H9 (cell line): ENCODE data around the gene SLC13A4. TPM values are rescaled to one million over a fixed set of nuclear protein-coding genes. Genes with fewer than 3 reads are reported as not detected.

Experiments used
- DNase-seq: peaks from one replicate; pipeline ENCODE4 v3.0.0-alpha.2; 2017
- H2AFZ ChIP-seq: one replicate; pipeline ENCODE4 v1.6.1; 2013; ENCODE audit warnings: mild to moderate bottlenecking, low read length, control low read depth, moderate library complexity
- H2AK5ac ChIP-seq: 2 replicates; pipeline ENCODE4 v1.6.1; 2013; ENCODE audit warnings: low read length, control low read depth, mixed read lengths; ENCODE audit not compliant: insufficient read length
- H2BK120ac ChIP-seq: one replicate; pipeline ENCODE4 v1.6.1; 2013; ENCODE audit warnings: low read depth, mild to moderate bottlenecking, low read length, control low read depth, inconsistent platforms; ENCODE audit not compliant: poor library complexity, severe bottlenecking
- H2BK12ac ChIP-seq: 2 replicates; pipeline ENCODE4 v1.6.1; 2013; ENCODE audit warnings: low read length, control low read depth, mixed read lengths, low read depth; ENCODE audit not compliant: insufficient read length
- H2BK15ac ChIP-seq: 2 replicates; pipeline ENCODE4 v1.6.1; 2013; ENCODE audit warnings: low read depth, low read length, control low read depth
- H2BK20ac ChIP-seq: one replicate; pipeline ENCODE4 v1.6.1; 2013; ENCODE audit warnings: low read depth, mild to moderate bottlenecking, low read length, control low read depth, inconsistent platforms; ENCODE audit not compliant: poor library complexity, severe bottlenecking
- H2BK5ac ChIP-seq: 2 replicates; pipeline ENCODE4 v1.6.1; 2013; ENCODE audit warnings: low read length, control low read depth, mixed read lengths; ENCODE audit not compliant: insufficient read length
- H3K14ac ChIP-seq: 2 replicates; pipeline ENCODE4 v1.6.1; 2013; ENCODE audit warnings: low read length, control low read depth; ENCODE audit not compliant: insufficient read depth
- H3K18ac ChIP-seq: 2 replicates; pipeline ENCODE4 v1.6.1; 2013; ENCODE audit warnings: low read depth, mild to moderate bottlenecking, mixed read lengths, low read length, control low read depth; ENCODE audit not compliant: insufficient read length
- H3K23ac ChIP-seq: 2 replicates; pipeline ENCODE4 v1.6.1; 2013; ENCODE audit warnings: low read length, control low read depth, mixed read lengths, low read depth; ENCODE audit not compliant: insufficient read length
- H3K23me2 ChIP-seq: 2 replicates; pipeline ENCODE4 v1.6.1; 2013; ENCODE audit warnings: low read depth, mild to moderate bottlenecking, mixed read lengths, low read length, control low read depth; ENCODE audit not compliant: insufficient read length, poor library complexity, severe bottlenecking
- H3K27ac ChIP-seq: 2 replicates; pipeline ENCODE4 v1.5.1; 2013; ENCODE audit warnings: low read length, control low read depth, mixed read lengths, low read depth; ENCODE audit not compliant: insufficient read length
- H3K27me3 ChIP-seq: 2 replicates; pipeline ENCODE4 v1.6.1; 2013; ENCODE audit warnings: low read length, control low read depth, inconsistent platforms; ENCODE audit not compliant: insufficient read depth
- H3K4ac ChIP-seq: 2 replicates; pipeline ENCODE4 v1.6.1; 2013; ENCODE audit warnings: low read depth, mild to moderate bottlenecking, control low read depth, inconsistent platforms, low read length, moderate library complexity
- H3K4me1 ChIP-seq: 2 replicates; pipeline ENCODE4 v1.6.1; 2013; ENCODE audit warnings: low read length, control low read depth, inconsistent platforms; ENCODE audit not compliant: insufficient read depth
- H3K4me2 ChIP-seq: 2 replicates; pipeline ENCODE4 v1.6.1; 2013; ENCODE audit warnings: low read length, control low read depth, mixed read lengths; ENCODE audit not compliant: insufficient read length, insufficient read depth
- H3K56ac ChIP-seq: 2 replicates; pipeline ENCODE4 v1.6.1; 2013; ENCODE audit warnings: low read depth, mild to moderate bottlenecking, mixed read lengths, low read length, control low read depth; ENCODE audit not compliant: insufficient read length
- H3K79me1 ChIP-seq: 2 replicates; pipeline ENCODE4 v1.6.1; 2013; ENCODE audit warnings: low read depth, mild to moderate bottlenecking, moderate library complexity, low read length, control low read depth, inconsistent platforms; ENCODE audit not compliant: insufficient read depth, poor library complexity, severe bottlenecking
- H3K79me2 ChIP-seq: 2 replicates; pipeline ENCODE4 v1.6.1; 2013; ENCODE audit warnings: low read length, control low read depth, inconsistent platforms; ENCODE audit not compliant: insufficient read depth
- H3K9ac ChIP-seq: 2 replicates; pipeline ENCODE4 v1.6.1; 2013; ENCODE audit warnings: low read length, control low read depth, mixed read lengths; ENCODE audit not compliant: insufficient read length; ENCODE audit errors: extremely low read depth
- H3K9me3 ChIP-seq: one replicate; pipeline ENCODE4 v1.6.1; 2013; ENCODE audit warnings: low read depth, low read length, inconsistent platforms; ENCODE audit not compliant: control insufficient read depth
- H3T11ph ChIP-seq: one replicate; pipeline ENCODE4 v1.6.1; 2013; ENCODE audit warnings: mild to moderate bottlenecking, low read length, control low read depth, inconsistent platforms
- H4K20me1 ChIP-seq: one replicate; pipeline ENCODE4 v1.6.1; 2013; ENCODE audit not compliant: control insufficient read depth, insufficient read length, insufficient read depth
- H4K5ac ChIP-seq: 2 replicates; pipeline ENCODE4 v1.6.1; 2013; ENCODE audit warnings: low read depth, mild to moderate bottlenecking, mixed read lengths, low read length, control low read depth; ENCODE audit not compliant: insufficient read length
- H4K8ac ChIP-seq: replicated peaks from 2 replicates; pipeline ENCODE4 v1.6.1; 2013; ENCODE audit warnings: low read length, control low read depth, mixed read lengths, low read depth; ENCODE audit not compliant: insufficient read length
- H4K91ac ChIP-seq: 2 replicates; pipeline ENCODE4 v1.6.1; 2013; ENCODE audit warnings: low read depth, mild to moderate bottlenecking, moderate library complexity, mixed read lengths, low read length, control low read depth; ENCODE audit not compliant: insufficient read length
- H3K27ac Mint-ChIP-seq, 3 experiments: 2 replicates in 2 of 3; 3 replicates in 1 of 3; pipeline ENCODE4 v1.8.0; 2020 to 2021; ENCODE audit warnings: mixed read lengths in 3 of 3, mild to moderate bottlenecking in 1 of 3, moderate library complexity in 1 of 3
- H3K27me3 Mint-ChIP-seq: 2 replicates; pipeline ENCODE4 v1.8.0; 2021; ENCODE audit warnings: low read depth, mild to moderate bottlenecking, moderate library complexity, mixed read lengths
- H3K36me3 Mint-ChIP-seq, 3 experiments: 2 replicates in 2 of 3; 3 replicates in 1 of 3; pipeline ENCODE4 v1.8.0; 2020 to 2021; ENCODE audit warnings: low read depth in 3 of 3, mixed read lengths in 3 of 3; ENCODE audit not compliant: insufficient read depth in 1 of 3
- H3K4me1 Mint-ChIP-seq, 2 experiments: 2 replicates each; pipeline ENCODE4 v1.8.0; 2020; ENCODE audit warnings: mixed read lengths in 2 of 2
- H3K4me3 Mint-ChIP-seq, 2 experiments: 2 replicates in 1 of 2; 3 replicates in 1 of 2; pipeline ENCODE4 v1.8.0; 2020 to 2021; ENCODE audit warnings: mild to moderate bottlenecking in 2 of 2, mixed read lengths in 2 of 2, moderate library complexity in 1 of 2
- H3K9me3 Mint-ChIP-seq, 2 experiments: 2 replicates in 1 of 2; 3 replicates in 1 of 2; pipeline ENCODE4 v1.8.0; 2020; ENCODE audit warnings: mild to moderate bottlenecking in 2 of 2, mixed read lengths in 2 of 2, moderate library complexity in 1 of 2
- WGBS: extraction: QIAGEN DNeasy Blood & Tissue Kit; methylation state at CpG from one replicate; pipeline ENCODE4 v1.1.7; 2013; ENCODE audit warnings: missing lambda C conversion rate, low lambda C conversion rate, mixed read lengths; ENCODE audit not compliant: insufficient read length; ENCODE audit errors: extremely low coverage; 5-methylcytosine and 5-hydroxymethylcytosine counted together
- total RNA-seq: library from RNA; stranded (reverse); gene quantifications from 2 replicates; pipeline ENCODE4 v1.2.1, GENCODE V29; 2021
- TF ChIP-seq, protein P1 (sequence below): fragments of 200-600 bp; sonication (generic); conservative IDR thresholded peaks from 3 replicates; pipeline ENCODE4 v1.8.0; 2021; ENCODE audit warnings: antibody characterized with exemption, mild to moderate bottlenecking

SLC13A4 gene
- total RNA-seq, 1 experiment from 2014 or later = 3.5 TPM

DNA sequence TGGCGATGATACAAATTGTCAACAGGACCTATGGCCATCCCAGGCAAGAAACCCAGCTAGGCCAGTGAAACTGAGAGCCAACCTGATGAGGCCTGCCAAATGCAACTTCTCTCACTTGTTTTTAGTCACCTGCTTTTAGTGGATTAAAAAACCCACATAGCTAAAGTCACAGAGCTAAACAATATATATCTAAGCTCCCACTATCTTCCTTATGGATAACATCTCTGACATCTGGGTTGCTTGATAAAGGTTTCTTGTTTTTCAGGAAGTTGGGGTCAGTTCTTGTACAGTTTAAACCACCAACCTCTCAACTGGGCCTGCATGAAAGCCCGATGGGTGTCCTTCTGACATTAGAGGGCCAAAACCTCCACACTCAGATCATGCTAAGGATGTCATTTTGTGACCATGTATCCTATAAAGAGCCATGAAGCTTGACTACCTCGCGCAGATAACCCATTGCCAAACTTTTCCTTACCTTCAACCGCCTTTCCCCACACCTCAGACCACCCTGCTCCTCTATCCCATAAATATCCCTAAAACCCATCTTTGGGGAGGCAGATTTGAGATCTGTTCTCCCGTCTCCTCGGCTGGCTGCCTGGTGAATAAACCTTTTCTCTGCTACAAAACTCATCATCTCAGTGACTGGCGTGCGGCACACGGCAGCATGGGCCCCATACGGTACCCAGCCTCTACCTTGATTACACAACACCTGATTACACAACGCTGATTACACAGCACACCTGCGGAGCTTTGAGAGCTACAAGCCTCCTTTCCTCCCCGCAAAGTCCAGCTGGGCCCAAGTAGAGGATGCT lies 66.5 kb downstream of the SLC13A4 start:
- H2BK20ac ChIP-seq = no peak overlapping the region
- WGBS = 100% methylated on average over 1 of the region's 14 CpGs
- peak overlapping the region; percentile 93 to 99 for H3K4me3 Mint-ChIP-seq
- H3K27ac ChIP-seq = no peak overlapping the region
- no peaks in the 10 kb centered on the region for H3K9me3 Mint-ChIP-seq
- no peaks in the 10 kb centered on the region for H3K9me3 ChIP-seq
- peak overlapping the region; percentile 7 for H3K9ac ChIP-seq
- H3K4me1 ChIP-seq = no peaks in the 10 kb centered on the region
- H3K4me2 ChIP-seq = peak overlapping the region; percentile 86
- peaks cover 2% of the 10 kb centered on the region; the same call in 1 of the 2 replicates for H3K79me2 ChIP-seq
- TF ChIP-seq, protein P1, sequence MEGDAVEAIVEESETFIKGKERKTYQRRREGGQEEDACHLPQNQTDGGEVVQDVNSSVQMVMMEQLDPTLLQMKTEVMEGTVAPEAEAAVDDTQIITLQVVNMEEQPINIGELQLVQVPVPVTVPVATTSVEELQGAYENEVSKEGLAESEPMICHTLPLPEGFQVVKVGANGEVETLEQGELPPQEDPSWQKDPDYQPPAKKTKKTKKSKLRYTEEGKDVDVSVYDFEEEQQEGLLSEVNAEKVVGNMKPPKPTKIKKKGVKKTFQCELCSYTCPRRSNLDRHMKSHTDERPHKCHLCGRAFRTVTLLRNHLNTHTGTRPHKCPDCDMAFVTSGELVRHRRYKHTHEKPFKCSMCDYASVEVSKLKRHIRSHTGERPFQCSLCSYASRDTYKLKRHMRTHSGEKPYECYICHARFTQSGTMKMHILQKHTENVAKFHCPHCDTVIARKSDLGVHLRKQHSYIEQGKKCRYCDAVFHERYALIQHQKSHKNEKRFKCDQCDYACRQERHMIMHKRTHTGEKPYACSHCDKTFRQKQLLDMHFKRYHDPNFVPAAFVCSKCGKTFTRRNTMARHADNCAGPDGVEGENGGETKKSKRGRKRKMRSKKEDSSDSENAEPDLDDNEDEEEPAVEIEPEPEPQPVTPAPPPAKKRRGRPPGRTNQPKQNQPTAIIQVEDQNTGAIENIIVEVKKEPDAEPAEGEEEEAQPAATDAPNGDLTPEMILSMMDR = no peak
- no peaks in the 10 kb centered on the region for H4K20me1 ChIP-seq
- H2BK15ac ChIP-seq = no peak overlapping the region
- no peak overlapping the region for H3K4ac ChIP-seq
- H3K27me3 Mint-ChIP-seq = no peaks in the 10 kb centered on the region
- H2BK12ac ChIP-seq = no peak overlapping the region
- no peak overlapping the region for H4K91ac ChIP-seq
- peak overlapping the region; percentile 38 to 88 (median 44); a peak in 4 of 7 replicates for H3K27ac Mint-ChIP-seq
- H3K79me1 ChIP-seq = peaks cover 4% of the 10 kb centered on the region
- no peak overlapping the region for H2AFZ ChIP-seq
- H3K14ac ChIP-seq = no peak overlapping the region
- H3K18ac ChIP-seq = no peak overlapping the region
- H4K8ac ChIP-seq = no peak overlapping the region
- no peaks in the 10 kb centered on the region for H3K27me3 ChIP-seq
- no peak overlapping the region for H3K23ac ChIP-seq
- DNase-seq = no peak
- peaks cover 14 to 24% of the 10 kb centered on the region in 2 experiments for H3K4me1 Mint-ChIP-seq
- H2AK5ac ChIP-seq = no peak overlapping the region
- no peak overlapping the region for H3T11ph ChIP-seq
- H4K5ac ChIP-seq = no peak overlapping the region
- H3K36me3 Mint-ChIP-seq = peaks cover 2 to 9% (median 3%) of the 10 kb centered on the region in 3 experiments; a peak in 6 of 7 replicates
- H3K56ac ChIP-seq = no peak overlapping the region
- no peak overlapping the region for H2BK120ac ChIP-seq
- peaks cover 3% of the 10 kb centered on the region for H3K23me2 ChIP-seq
- no peak overlapping the region for H2BK5ac ChIP-seq
